ENCODE results near the gene CACHD1. TPM values are rescaled to one million over a fixed set of nuclear protein-coding genes. Genes with fewer than 3 reads are reported as not detected.

CACHD1 gene
- total and polyA plus RNA-seq, 12 donors, result 0.87 to 4.2 (median 2.4) TPM

DNA sequence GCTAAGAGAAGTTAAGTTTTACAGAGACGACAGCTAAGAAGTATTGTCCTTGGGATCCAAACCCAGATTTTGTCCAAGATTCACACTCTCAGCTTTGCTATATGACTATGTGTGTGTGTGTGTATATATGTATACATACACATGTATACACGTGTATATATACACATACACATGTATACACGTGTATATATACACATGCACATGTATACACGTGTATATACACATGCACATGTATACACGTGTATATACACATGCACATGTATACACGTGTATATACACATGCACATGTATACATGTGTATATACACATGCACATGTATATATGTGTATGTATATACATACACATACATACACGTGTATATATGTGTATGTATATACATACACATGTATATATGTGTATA lies 3.9 kb upstream of the CACHD1 start:
- H3K36me3 ChIP-seq, result no peaks in the 10 kb centered on the region
- H3K27ac ChIP-seq, result no peak overlapping the region
- no peaks in the 10 kb centered on the region for H3K9me3 ChIP-seq
- WGBS, 2 donors, result 87 to 89% methylated on average over 7 of the region's 7 CpGs
- peaks cover 0 to 33% (median under 1%) of the 10 kb centered on the region in 7 donors for H3K27me3 ChIP-seq
- ATAC-seq (no peak), DNase-seq (no peak)
- H3K4me3 ChIP-seq, result no peak overlapping the region
- peaks cover 0 to 11% (median 6%) of the 10 kb centered on the region in 9 donors for H3K4me1 ChIP-seq
- TF ChIP-seq, protein P1, sequence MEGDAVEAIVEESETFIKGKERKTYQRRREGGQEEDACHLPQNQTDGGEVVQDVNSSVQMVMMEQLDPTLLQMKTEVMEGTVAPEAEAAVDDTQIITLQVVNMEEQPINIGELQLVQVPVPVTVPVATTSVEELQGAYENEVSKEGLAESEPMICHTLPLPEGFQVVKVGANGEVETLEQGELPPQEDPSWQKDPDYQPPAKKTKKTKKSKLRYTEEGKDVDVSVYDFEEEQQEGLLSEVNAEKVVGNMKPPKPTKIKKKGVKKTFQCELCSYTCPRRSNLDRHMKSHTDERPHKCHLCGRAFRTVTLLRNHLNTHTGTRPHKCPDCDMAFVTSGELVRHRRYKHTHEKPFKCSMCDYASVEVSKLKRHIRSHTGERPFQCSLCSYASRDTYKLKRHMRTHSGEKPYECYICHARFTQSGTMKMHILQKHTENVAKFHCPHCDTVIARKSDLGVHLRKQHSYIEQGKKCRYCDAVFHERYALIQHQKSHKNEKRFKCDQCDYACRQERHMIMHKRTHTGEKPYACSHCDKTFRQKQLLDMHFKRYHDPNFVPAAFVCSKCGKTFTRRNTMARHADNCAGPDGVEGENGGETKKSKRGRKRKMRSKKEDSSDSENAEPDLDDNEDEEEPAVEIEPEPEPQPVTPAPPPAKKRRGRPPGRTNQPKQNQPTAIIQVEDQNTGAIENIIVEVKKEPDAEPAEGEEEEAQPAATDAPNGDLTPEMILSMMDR (IDR thresholded peaks at IDR 0.05), result no peak
- intact Hi-C loops (cut with DNase I), result no loop called here

DNA sequence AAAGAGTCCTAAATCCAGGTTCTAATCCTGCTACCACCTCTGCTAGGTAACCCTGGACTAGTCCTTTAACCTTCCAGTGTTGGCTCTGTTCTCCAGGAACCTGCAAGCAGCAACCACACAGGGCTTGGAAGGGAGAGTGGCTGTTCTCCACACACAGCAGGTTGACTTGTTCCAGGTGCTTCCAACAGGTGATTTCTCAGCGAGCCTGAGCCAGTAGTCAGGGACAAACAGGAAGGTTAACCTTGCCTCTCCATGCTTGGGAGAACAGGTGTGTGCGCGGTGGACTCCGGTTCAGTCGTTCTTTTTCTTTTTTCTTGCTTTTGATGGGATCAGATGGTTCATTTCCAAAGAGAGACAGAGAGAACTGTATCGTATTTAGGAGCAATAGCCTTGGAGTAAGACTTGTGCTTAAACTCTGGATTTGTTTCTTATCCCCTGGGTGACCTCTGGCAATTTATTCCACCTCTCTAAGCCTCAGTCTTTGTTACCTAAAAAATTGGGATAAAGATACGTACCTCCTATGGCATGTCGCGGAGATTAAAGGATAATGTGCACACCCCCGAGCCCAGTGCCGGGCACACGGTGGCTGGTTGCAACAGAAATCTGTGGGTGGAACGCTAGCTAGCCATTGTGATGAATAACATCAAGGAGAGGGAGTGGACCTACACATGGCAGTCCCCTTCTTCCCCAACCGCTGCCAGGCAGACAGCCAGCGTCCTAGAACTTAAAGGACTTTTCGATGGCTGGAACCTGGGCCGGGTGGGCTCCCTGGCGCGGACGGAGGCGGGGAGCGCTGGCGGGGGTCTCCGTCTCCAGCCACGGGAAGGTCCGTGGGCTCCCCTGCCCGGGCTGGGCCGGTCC lies 583 bp upstream of the CACHD1 start:
- peaks cover 0 to 52% (median 4%) of the 10 kb centered on the region in 7 donors for H3K27me3 ChIP-seq
- intact Hi-C loops (cut with DNase I), result no loop called here
- ATAC-seq, result peak in 6 of 8 donors; percentile 2 to 51 (median 11)
- no peaks in the 10 kb centered on the region for H3K9me3 ChIP-seq
- DNase-seq, result no peak
- peaks cover 0 to 33% (median 11%) of the 10 kb centered on the region in 9 donors for H3K4me1 ChIP-seq
- H3K4me3 ChIP-seq, result peak overlapping the region; percentile 55 to 83 (median 75)
- TF ChIP-seq, protein P1 (IDR thresholded peaks at IDR 0.05), result no peak
- H3K27ac ChIP-seq, result peak overlapping the region in 9 of 10 donors; percentile 71 to 90 (median 81)
- WGBS, 2 donors, result 17% methylated on average over 27 to 28 of the region's 28 CpGs
- H3K36me3 ChIP-seq, result no peaks in the 10 kb centered on the region

DNA sequence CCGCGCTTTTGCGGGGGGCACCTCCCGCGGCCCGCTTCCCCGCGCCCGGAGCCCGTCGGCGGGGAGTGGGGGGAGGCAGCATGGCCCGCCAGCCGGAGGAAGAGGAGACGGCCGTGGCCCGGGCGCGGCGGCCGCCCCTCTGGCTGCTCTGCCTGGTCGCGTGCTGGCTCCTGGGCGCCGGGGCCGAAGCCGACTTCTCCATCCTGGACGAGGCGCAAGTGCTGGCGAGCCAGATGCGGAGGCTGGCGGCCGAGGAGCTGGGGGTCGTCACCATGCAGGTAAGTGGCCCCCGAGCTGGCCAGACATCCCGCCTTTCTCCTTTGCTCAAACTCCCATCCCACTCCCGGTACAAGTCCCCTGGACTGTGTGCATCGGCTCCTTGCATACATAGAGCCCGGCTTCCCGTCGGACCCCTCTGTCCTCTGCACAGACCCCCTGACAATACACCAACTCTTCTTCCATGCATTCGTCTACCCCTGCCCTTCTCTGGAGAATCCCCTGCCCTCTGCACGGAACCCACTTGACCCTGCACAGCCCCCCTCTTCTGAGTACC lies 812 bp downstream of the CACHD1 start:
- Histone ChIP-seq H3K27ac (peak overlapping the region; percentile 71 to 90 (median 80)), H3K4me3 (peak overlapping the region; percentile 55 to 83 (median 75)), H3K36me3 (no peaks in the 10 kb centered on the region), H3K4me1 (peaks cover 0 to 47% (median 24%) of the 10 kb centered on the region in 9 donors), H3K27me3 (peaks cover 0 to 52% (median 4%) of the 10 kb centered on the region in 7 donors), H3K9me3 (no peaks in the 10 kb centered on the region)
- DNase-seq, result peak; percentile 9 to 39
- peak; percentile 22 to 63 (median 44) for ATAC-seq
- TF ChIP-seq, protein P1 (IDR thresholded peaks at IDR 0.05), result no peak
- intact Hi-C loops (cut with DNase I), result loop anchor here in 9 of 10 donors (5.0 to 10.0 kb wide), 14 partner anchors 42 to 354 kb away; no protein-coding TSS in a partner anchor
- 1% methylated on average over 42 to 43 of the region's 43 CpGs for WGBS, 2 donors
